NT2/D1 (cell line): ENCODE results near the gene RAMAC.

Source experiments
- SUZ12 ChIP-seq: IDR thresholded peaks from 2 replicates; pipeline ENCODE4 v1.6.1; 2011; ENCODE audit not compliant: insufficient read length, insufficient read depth; ENCODE audit errors: extremely low read depth
- YY1 ChIP-seq: IDR thresholded peaks from 2 replicates; pipeline ENCODE4 v1.6.1; 2011; ENCODE audit not compliant: insufficient read length, insufficient read depth

DNA sequence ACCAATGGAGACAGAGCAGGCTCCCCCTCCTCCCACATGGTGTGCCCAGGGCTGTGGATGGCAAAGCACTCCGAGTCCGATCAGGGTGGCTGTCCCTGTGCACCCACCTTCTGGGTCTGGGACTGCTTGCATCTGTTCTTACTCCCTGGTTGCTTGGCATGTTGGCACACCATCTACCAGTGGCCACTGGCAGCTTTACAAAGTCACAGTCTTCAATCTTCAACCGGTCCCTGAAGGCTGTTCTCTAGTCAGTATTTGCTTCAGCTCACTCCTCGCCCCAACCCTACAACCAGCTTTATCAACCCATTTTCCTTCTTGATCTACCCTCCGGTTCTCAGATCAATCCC lies 48.3 kb upstream of the RAMAC start:
- TF ChIP-seq SUZ12 (no peak), YY1 (no peak)
